ENCODE data around the gene CHMP1A.

The CHMP1A gene

GRCh38 chr16:89621698-89622409 is 35.7 kb downstream of the CHMP1A start:
- DNase-seq = no peak

- no peak for DNase-seq
Measured at GRCh38 chr16:89621136-89621697, 36.3 kb downstream of the CHMP1A start.

- DNase-seq = no peak
Measured at GRCh38 chr16:89620406-89620841, 37.1 kb downstream of the CHMP1A start.

- no peak for DNase-seq
Measured at GRCh38 chr16:89619840-89620239, 37.7 kb downstream of the CHMP1A start.

- no peak for DNase-seq
Measured at GRCh38 chr16:89618109-89618998, 39.2 kb downstream of the CHMP1A start.

- DNase-seq = no peak
Measured at GRCh38 chr16:89617036-89617435, 40.5 kb downstream of the CHMP1A start.

- DNase-seq = no peak
Measured at GRCh38 chr16:89616623-89617022, 40.9 kb downstream of the CHMP1A start.

- DNase-seq = no peak
Measured at GRCh38 chr16:89615596-89616090, 41.9 kb downstream of the CHMP1A start.

GRCh38 chr16:89615176-89615575 is 42.3 kb downstream of the CHMP1A start:
- DNase-seq = no peak

GRCh38 chr16:89613954-89614459 is 43.5 kb downstream of the CHMP1A start:
- DNase-seq = no peak

GRCh38 chr16:89613231-89613953 is 44.1 kb downstream of the CHMP1A start, which contains the start of gene DPEP1:
TSS of gene DPEP1 (plus strand) at chr16:89613642. CDS start at chr16:89630411, 16,769 bp downstream.
- DNase-seq = no peak

GRCh38 chr16:89612415-89613166 is 44.9 kb downstream of the CHMP1A start:
- no peak for DNase-seq

- DNase-seq = no peak
Measured at GRCh38 chr16:89610108-89610453, 47.4 kb downstream of the CHMP1A start.

GRCh38 chr16:89607937-89608740 is 49.4 kb downstream of the CHMP1A start:
- DNase-seq = no peak

- no peak for DNase-seq
Measured at GRCh38 chr16:89607453-89607852, 50.1 kb downstream of the CHMP1A start.

- DNase-seq = no peak
Measured at GRCh38 chr16:89606006-89606405, 51.5 kb downstream of the CHMP1A start.

GRCh38 chr16:89605186-89605970 is 52.1 kb downstream of the CHMP1A start:
- no peak for DNase-seq

GRCh38 chr16:89604764-89605163 is 52.7 kb downstream of the CHMP1A start:
- DNase-seq = no peak

- DNase-seq = no peak
Measured at GRCh38 chr16:89602952-89603590, 54.4 kb downstream of the CHMP1A start.

All from EL (cell line).